ENCODE data around the gene PROSER2.

The PROSER2 gene

GRCh38 chr10:11823122-11823988 is at the start of gene PROSER2:
Gene PROSER2 (plus strand): TSS chr10:11823356. CDS start chr10:11852078, 28,722 bp downstream.
- peak; percentile 32 to 39 for DNase-seq

- no peak for DNase-seq
These were observed 49.3 kb upstream of the PROSER2 start for GRCh38 chr10:11773761-11774441.

GRCh38 chr10:11775412-11775811 is 47.7 kb upstream of the PROSER2 start:
- DNase-seq, result no peak

GRCh38 chr10:11776080-11776479 is 47.1 kb upstream of the PROSER2 start:
- no peak for DNase-seq

GRCh38 chr10:11781114-11781513 is 42.0 kb upstream of the PROSER2 start:
- no peak for DNase-seq

- DNase-seq, result no peak
These were observed 40.2 kb upstream of the PROSER2 start for GRCh38 chr10:11782793-11783557.

- no peak for DNase-seq
These were observed 39.6 kb upstream of the PROSER2 start for GRCh38 chr10:11783558-11783865.

- no peak for DNase-seq
These were observed 35.8 kb upstream of the PROSER2 start for GRCh38 chr10:11787374-11787773.

GRCh38 chr10:11787846-11788245 is 35.3 kb upstream of the PROSER2 start:
- DNase-seq, result no peak

GRCh38 chr10:11789306-11789705 is 33.9 kb upstream of the PROSER2 start:
- no peak for DNase-seq

GRCh38 chr10:11789956-11790355 is 33.2 kb upstream of the PROSER2 start:
- no peak for DNase-seq

- DNase-seq, result no peak
These were observed 29.2 kb upstream of the PROSER2 start for GRCh38 chr10:11793762-11794479.

GRCh38 chr10:11794566-11794965 is 28.6 kb upstream of the PROSER2 start:
- DNase-seq, result no peak

- DNase-seq, result no peak
These were observed 27.8 kb upstream of the PROSER2 start for GRCh38 chr10:11795101-11795920.

GRCh38 chr10:11796474-11796873 is 26.7 kb upstream of the PROSER2 start:
- no peak for DNase-seq

- no peak for DNase-seq
These were observed 25.9 kb upstream of the PROSER2 start for GRCh38 chr10:11797281-11797680.

GRCh38 chr10:11797847-11798633 is 25.1 kb upstream of the PROSER2 start:
- DNase-seq, result no peak

- no peak for DNase-seq
These were observed 24.1 kb upstream of the PROSER2 start for GRCh38 chr10:11798845-11799735.

- no peak for DNase-seq
These were observed 23.4 kb upstream of the PROSER2 start for GRCh38 chr10:11799736-11800080.

- DNase-seq, result no peak
These were observed 18.8 kb upstream of the PROSER2 start for GRCh38 chr10:11804336-11804735.
